TTC549 (cell line): ENCODE measurements around the gene UQCRH.
"Not testable (repeated sequence)": the region's sequence is repeated elsewhere in the genome, so short reads cannot be mapped to it uniquely, and the experiment has no call there.

Source experiments
- FAIRE-seq: peaks from 2 replicates; lab custom pipeline; 2012; peaks lifted over from hg19 to GRCh38; lab: Jason Lieb, UNC

Gene UQCRH

DNA sequence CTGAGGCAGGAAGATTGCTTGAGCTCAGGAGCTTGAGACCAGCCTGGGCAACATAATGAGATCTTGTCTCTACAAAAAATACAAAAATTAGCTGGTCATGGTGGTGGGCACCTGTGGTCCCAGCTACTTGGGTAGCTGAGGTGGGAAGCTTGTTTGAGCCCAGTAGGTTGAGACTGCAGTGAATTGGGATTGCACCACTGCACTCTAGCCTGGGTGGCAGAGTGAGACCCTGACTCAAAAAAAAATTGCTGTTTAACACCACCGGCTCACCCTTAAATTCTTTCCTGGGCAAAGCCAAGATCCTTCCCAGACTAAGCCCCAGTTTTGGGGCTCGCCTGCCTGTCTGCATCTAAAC, 30.5 kb downstream of the UQCRH start:
- FAIRE-seq = no peak

DNA sequence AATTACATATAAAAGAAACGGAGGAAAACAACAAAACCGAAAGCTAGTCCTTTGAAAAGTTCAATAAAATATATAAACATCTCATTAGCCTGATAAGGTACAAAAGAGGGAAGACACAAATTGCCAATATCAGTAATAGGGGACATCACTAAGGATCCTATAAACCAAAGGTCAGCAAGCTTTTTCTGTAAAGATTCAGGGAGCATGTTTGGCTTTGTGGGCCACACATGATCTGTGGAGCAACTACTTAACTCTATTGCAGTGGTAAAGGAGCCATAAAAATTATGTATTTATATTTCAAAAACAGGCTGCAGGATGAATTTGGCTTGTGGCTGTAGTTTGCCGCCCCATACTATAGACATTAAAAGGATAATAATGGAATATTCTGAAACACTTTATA, 31.6 kb downstream of the UQCRH start:
- FAIRE-seq = no peak

DNA sequence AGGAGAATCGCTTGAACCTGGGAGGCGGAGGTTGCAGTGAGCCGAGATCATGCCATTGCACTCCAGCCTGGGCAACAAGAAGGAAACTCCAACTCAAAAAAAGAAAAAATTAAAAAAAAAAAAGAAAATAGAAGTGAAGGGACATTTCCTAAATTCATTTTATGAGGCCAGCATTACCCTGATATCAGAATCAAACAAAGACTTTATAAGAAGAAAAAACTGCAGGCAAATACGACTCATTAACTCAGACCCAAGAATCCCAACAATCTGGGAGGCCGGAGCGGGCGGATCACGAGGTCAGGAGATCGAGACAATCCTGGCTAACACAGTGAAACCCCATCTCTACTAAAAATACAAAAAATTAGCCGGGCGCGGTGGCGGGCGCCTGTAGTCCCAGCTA, 33.9 kb downstream of the UQCRH start:
- not testable (repeated sequence) for FAIRE-seq

DNA sequence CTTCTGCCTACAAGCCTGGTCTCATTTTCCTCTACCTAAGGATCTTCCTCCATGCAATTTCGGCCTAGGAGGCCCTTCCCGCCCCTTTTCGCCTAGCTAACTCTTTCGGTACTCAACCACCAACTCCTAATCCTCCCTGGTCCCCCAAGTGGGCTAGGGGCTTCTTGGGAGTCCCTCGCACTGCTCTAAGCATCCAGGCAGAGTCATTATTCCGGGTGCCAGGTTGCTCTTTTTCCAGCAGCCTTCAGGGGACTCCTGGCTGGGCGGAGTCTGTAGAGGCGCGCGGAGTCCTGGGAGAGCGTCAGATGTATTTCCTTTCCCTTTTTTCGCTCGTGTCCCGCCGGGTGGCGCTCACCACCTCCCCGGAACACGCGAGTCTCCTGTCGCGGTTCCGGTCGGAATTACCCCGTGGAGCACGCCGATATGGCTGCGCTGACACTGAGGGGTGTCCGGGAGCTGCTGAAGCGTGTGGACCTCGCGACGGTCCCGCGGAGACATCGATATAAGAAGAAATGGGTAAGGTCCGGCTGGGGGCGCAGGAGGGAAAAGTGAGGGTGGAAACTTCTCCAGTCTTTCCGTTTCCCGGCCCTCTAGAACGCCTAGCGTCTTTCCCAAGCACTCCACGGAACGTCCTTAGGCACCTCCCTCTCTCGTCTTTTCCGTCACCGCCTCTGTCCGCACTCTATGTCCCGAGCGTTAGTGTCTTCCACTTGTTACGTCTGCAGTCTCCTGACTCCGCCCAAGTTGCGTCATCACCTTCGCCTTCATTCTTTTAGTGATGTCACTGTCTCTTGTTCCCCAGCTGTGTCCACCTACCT, 37.1 kb downstream of the UQCRH start, which contains the start of gene NSUN4:
Gene NSUN4 (plus strand): TSS at position 404 of the 818 bp plus-strand sequence. CDS start 20 bp downstream, at position 424.
- no peak for FAIRE-seq

DNA sequence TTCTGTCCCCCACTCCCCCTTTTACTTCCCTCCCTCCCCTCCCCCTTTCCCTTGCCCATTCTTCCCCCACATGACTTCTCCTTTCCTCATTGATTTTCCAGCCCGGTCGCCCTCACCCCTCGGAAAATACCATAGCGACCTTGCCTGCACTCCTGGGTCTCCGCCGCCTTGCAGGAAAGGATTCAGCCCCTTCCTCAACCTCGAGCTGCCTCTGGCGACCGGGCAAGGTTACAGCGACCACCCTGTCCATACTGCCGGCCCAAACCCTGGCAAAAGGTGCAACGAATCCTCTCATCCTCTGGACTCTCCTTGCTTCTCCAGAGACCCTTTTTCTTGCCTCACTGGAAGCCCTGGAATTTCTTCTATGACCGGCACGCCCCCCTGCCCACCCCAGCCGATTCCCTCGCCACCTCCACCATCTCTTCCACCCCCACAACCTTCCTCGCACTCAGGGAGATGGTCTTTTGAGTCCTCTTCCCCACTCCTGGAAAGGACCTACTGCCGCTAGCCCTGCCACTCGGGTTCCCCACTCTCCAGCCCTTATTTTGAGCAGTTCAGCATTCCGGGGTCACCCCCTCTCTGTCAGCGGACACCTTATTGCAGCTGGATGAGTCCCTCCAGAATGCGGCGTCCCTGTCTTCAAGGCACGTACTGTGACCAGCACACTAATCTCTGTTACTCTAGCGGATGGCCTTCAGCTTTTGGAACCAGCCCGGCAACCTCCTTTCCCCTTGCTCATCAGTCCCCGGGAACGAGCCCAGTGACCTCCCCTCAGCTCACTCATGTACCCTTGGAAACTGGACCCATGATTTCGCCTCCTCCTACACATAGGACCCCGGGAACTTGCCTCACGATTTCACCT, 38.0 kb downstream of the UQCRH start:
- FAIRE-seq = no peak

DNA sequence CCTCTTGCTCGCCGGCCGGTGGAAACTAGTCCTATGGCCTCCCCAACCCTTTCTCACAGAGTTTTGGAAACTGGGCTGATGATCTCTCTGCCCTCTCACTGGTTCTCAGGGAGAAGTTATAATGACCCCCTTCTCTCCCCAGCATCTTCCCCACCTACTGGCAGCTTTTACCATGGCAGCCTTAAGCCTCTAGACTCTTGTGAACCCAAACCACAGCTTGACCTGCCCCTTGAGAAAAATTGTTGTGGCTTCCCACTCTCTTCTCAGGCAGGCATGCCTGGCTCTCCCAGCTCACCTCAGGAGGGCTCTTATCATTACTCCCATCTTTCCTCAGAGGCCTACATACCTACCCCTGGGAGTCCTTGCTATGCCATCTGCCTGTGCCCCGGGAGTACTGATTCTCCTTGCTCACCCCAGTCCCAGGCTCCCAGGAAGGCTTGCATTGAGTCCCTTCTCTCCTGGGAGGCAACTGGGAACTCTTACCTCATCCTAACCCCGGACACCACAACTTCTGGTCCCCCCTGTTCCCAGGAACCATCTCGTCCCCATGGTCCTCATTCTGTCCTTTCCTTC, 38.7 kb downstream of the UQCRH start:
- no peak for FAIRE-seq

DNA sequence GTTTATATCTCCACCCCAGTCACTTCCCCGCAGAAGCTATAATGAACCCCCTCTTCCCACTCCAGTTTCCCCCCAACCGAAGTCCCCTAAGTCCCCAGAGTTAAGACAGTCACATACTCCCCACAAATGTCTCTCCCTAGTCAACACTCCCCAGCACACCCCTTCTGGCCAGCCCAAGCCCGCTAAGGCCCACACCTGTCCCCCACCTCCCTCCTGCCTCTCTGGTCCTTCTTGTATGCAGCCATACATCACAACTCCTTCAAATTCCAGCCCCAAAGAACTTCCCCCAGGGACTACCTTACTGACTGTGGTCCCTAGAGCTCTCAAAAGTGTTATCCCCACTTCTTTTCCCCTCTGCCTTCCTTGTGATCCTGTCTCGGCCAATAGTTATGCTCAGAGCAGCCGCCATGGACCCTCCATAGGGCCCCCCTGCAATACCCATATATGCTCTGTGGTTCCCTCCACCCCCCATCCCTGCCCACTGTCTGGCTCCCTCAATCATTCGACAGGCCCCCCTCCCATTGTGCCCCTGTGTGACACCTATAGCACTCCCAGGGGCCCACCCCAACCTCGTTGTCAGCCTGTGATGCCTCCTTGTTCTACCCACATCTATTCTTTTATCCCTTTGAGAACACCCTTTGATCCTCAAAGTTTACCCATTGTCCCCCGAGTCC, 39.3 kb downstream of the UQCRH start:
- no peak for FAIRE-seq

DNA sequence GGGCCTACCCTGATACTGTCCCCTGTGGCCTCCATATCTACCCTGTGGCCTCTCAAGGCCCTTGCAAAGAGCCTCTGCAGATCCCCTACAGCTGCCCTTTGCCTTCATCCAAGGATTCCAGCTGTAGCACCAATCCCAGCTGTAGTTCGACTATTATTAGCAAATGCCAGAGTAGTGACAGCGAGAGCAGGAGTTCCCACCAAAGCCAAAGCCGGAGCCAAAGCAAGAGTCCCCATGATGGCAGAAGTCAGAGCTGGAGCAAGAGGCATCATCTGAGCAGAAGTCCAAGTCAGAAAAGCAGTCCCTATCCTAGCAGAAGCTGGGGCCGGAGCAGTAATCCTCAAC, 39.8 kb downstream of the UQCRH start:
- no peak for FAIRE-seq

DNA sequence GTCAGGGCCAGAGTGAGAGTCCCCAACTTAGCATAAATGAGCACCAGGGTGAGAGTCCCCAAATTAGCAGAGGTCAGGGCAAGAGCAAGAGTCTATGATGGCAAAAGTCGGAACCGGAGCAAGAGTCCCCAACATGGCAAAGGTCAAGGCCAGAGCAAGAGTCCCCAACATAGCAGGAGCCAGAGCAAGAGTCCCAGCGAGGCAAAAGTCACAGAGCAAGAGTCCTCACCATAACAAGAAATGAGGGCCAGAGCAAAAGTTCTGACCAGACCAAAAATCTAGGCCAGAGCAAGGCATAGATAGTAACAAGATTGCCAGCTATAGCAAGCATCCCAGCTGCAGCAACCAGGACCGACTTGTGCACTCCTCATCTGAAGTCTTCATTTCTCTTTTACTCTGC, 40.2 kb downstream of the UQCRH start:
- FAIRE-seq = no peak

DNA sequence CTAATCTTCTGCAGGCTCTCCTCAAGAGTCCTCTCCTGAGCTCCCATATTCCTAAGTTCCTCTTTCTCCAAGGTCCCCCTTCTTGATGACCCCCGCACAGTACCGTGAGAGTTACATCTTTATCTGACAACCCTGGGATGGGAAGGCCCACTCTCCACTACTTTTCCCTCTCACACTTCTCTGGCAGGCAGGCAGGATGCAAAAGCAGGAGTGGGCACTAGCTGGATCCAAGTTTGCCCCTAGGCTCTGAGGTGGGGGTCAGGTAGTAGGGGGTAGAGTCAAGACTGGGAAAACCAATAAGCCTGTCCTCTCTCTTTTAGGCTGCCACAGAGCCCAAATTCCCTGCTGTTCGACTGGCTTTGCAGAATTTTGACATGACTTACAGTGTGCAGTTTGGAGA, 41.0 kb downstream of the UQCRH start:
- FAIRE-seq = no peak

DNA sequence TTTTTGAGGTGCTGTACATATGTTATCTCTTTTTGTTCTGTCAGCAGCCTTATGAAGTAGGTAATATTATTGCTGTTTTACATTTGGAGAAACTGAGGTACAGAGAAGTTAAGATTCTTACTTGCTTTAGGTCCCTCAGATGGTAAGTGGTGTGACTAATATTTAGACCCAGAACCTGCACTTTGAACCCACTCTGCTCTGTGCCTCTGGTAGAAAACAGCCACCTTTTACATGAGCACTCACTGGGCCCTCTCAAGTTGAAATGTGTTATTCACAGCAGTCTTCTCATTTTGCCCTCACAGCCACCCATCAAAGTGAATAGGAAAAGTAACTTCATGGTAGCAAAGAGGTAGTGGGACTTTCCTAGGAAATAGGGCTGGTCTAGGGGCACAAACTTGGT, 41.8 kb downstream of the UQCRH start:
- no peak for FAIRE-seq

DNA sequence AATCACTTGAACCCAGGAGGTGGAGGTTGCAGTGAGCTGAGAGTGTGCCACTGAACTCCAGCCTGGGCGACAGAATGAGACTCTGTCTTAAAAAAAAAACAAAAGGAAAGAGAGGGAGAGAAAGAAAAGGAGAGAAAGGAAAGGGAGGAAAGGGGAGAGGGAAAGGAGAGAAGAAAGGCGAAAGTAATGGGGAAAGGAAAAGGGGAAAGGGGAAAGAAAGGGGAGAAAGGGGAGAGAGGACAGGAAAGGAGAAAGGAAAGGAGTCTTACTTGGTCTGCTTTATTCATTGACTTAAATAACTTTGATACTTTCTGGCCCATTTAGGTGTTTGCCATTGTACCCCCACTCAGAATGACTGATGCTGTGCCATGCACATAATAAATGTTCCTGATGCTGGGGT, 48.9 kb downstream of the UQCRH start:
- FAIRE-seq = no peak

DNA sequence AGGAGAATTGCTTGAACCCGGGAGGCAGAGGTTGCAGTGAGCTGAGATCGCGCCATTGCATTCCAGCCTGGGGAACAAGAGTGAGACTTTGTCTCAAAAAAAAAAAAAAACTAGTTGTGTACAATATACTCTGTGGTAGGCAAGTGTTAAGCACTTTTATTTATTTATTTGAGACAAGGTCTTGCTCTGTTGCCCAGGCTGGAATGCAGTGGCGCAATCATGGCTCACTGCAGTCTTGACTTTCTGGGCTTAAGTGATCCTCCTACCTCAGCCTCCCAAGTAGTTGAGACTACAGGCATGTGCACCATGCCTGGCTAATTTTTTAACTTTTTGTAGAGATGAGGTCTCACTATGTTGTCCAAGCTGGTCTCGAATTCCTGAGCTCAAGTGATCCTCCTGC, 52.4 kb downstream of the UQCRH start:
- not testable (repeated sequence) for FAIRE-seq

DNA sequence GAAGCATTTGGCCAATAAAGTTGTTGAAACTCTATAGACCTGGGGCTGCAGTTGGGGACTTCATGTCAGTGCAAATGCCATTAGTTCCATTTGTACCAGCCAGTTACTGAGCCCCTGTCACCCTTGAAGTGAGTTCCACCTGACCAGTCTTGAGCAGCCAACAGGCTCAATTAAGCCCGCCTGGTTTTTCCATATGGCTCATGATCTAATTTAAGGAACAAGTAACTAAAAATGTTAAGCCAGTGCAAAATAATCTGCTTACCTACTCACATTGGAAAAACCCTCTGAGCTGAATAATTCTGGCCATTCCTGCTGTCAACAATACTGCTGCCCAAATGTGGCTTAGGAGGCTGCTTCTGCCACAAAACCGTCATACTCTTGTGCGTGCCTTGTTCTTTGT, 58.7 kb downstream of the UQCRH start:
- no peak for FAIRE-seq

DNA sequence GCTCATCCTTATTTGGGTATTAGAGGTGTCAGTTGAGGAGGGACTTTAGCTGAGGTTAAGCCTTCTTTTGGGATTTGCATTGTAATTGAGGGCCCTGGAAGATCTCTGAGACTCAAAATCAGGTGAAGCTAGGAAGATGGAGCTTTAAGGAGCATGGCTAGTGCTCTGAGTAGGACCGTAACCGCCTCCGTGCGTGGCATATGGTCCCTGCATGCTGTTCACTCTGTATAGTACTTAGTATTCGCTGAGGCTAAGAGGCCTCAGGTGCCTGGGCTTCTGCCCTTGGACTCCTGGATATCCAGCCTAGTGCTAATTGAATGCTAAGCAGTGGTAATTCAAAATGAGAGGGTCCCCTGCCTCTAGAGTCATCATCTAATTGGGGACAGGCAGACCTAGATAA, 59.6 kb downstream of the UQCRH start:
- no peak for FAIRE-seq

DNA sequence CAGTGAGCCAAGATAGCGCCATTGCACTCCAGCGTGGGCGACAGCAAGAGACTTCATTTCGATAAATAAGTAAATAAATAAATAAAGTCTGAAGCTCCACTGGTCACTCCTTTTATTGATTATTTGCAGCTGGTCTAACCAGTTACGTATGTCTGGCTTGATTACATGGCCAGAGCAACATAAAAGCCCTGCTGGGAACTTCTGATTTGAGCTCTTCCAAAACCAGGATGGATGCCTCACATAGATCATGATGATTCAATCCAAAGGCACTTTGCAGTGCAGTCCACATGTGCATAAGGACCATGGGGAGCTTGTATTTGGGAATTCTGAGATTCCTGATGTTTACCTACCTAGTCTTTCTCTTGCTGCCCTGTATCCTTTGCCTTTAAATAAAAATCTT, 61.1 kb downstream of the UQCRH start:
- no peak for FAIRE-seq

DNA sequence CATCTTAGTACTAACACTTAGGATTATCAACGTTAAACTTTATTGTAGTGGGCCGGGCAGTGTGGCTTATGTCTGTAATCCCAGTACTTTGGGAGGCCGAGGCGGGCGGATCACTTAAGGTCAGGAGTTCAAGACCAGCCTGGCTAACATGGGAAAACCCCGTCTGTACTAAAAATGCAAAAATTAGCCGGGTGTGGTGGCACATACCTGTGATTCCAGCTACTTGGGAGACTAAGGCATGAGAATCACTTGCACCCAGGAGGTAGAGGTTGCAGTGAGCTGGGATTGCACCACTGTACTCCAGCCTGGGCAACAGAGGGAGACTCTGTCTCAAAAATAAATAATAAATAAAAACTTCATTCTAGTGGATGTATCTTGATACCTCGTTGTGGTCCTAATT, 62.3 kb downstream of the UQCRH start:
- not testable (repeated sequence) for FAIRE-seq
